CD14-positive monocyte (primary cell): ENCODE results near the gene SF3A1. TPM values are rescaled to one million over a fixed set of nuclear protein-coding genes. Genes with fewer than 3 reads are reported as not detected.

Experiments used
- DNase-seq, 3 donors: peaks; one replicate each; pipeline ENCODE4 v3.0.0-alpha.2; 2011 to 2022
- H2AFZ ChIP-seq: 2 replicates; pipeline ENCODE4 v1.6.0; 2012; ENCODE audit warnings: mild to moderate bottlenecking, low read depth, low read length, inconsistent platforms; ENCODE audit not compliant: insufficient read depth, poor library complexity, severe bottlenecking
- H3K27ac ChIP-seq, 2 donors: 1 replicate in 1 of 2; 2 replicates in 1 of 2; pipeline ENCODE4 v1.5.1; 2012 to 2013; ENCODE audit warnings: low read length in 2 of 2, control low read depth in 1 of 2, inconsistent platforms in 1 of 2, low read depth in 1 of 2, mild to moderate bottlenecking in 1 of 2
- H3K27me3 ChIP-seq, 2 donors: one replicate each; pipeline versions ENCODE4 v1.6.0 to v1.6.1; 2011 to 2013; ENCODE audit warnings: low read length in 2 of 2; ENCODE audit not compliant: control insufficient read depth in 2 of 2, insufficient read depth in 2 of 2
- H3K36me3 ChIP-seq, 2 donors: replicated peaks in 1 of 2; 1 replicate in 1 of 2; 2 replicates in 1 of 2; pipeline versions ENCODE4 v1.5.1 to v1.6.1; 2012 to 2013; ENCODE audit warnings: low read length in 2 of 2, control low read depth in 1 of 2, inconsistent platforms in 1 of 2, mild to moderate bottlenecking in 1 of 2; ENCODE audit not compliant: insufficient read depth in 2 of 2, control insufficient read depth in 1 of 2
- H3K4me1 ChIP-seq, 2 donors: 1 replicate in 1 of 2; 2 replicates in 1 of 2; pipeline versions ENCODE4 v1.5.1 to v1.6.1; 2012 to 2013; ENCODE audit warnings: low read length in 2 of 2, control low read depth in 1 of 2, inconsistent platforms in 1 of 2, mild to moderate bottlenecking in 1 of 2, moderate library complexity in 1 of 2; ENCODE audit not compliant: insufficient read depth in 2 of 2, control insufficient read depth in 1 of 2
- H3K4me2 ChIP-seq: replicated peaks from 2 replicates; pipeline ENCODE3; 2012; ENCODE audit warnings: low read length, moderate library complexity, mild to moderate bottlenecking; ENCODE audit not compliant: poor library complexity, severe bottlenecking; ENCODE audit errors: extremely low read depth
- H3K4me3 ChIP-seq, 3 experiments: fragments of 200-600 bp in 1 of 3; sonication (generic) in 1 of 3; replicated peaks in 1 of 3; 1 replicate in 2 of 3; 2 replicates in 1 of 3; pipeline ENCODE4 v1.5.1; 2011 to 2013; ENCODE audit warnings: low read length in 3 of 3, mild to moderate bottlenecking in 3 of 3, control low read depth in 2 of 3, low read depth in 2 of 3, inconsistent platforms in 1 of 3, moderate library complexity in 1 of 3
- H3K79me2 ChIP-seq: 2 replicates; pipeline ENCODE4 v1.6.0; 2012; ENCODE audit warnings: mild to moderate bottlenecking, control low read depth, inconsistent platforms, low read length, moderate library complexity; ENCODE audit not compliant: insufficient read depth
- H3K9ac ChIP-seq: 2 replicates; pipeline ENCODE4 v1.6.0; 2017; ENCODE audit warnings: low read length, mild to moderate bottlenecking; ENCODE audit not compliant: insufficient read depth, poor library complexity, severe bottlenecking
- H3K9me3 ChIP-seq, 2 donors: replicated peaks in 1 of 2; 1 replicate in 1 of 2; 2 replicates in 1 of 2; pipeline versions ENCODE4 v1.5.1 to v1.6.1; 2012 to 2013; ENCODE audit warnings: low read length in 2 of 2, control low read depth in 1 of 2; ENCODE audit not compliant: control insufficient read depth in 1 of 2, insufficient read depth in 1 of 2
- H4K20me1 ChIP-seq: 2 replicates; pipeline ENCODE4 v1.6.0; 2012; ENCODE audit warnings: mild to moderate bottlenecking, low read length, control low read depth, moderate library complexity; ENCODE audit not compliant: insufficient read depth
- H3K27ac Mint-ChIP-seq, 7 donors: one replicate each; pipeline ENCODE4 v1.8.0; 2020; ENCODE audit warnings: mild to moderate bottlenecking in 7 of 7, mixed read lengths in 7 of 7, moderate library complexity in 6 of 7, inconsistent platforms in 2 of 7
- H3K27me3 Mint-ChIP-seq, 3 donors: one replicate each; pipeline ENCODE4 v1.8.0; 2021 to 2022; ENCODE audit warnings: low read depth in 3 of 3, mild to moderate bottlenecking in 3 of 3, mixed read lengths in 3 of 3, moderate library complexity in 3 of 3, inconsistent platforms in 1 of 3
- H3K36me3 Mint-ChIP-seq, 2 donors: one replicate each; pipeline ENCODE4 v1.8.0; 2020; ENCODE audit warnings: mixed read lengths in 2 of 2, inconsistent platforms in 1 of 2, mild to moderate bottlenecking in 1 of 2
- H3K4me1 Mint-ChIP-seq: one replicate; pipeline ENCODE4 v1.8.0; 2020; ENCODE audit warnings: mild to moderate bottlenecking, mixed read lengths
- H3K4me3 Mint-ChIP-seq, 2 donors: one replicate each; pipeline ENCODE4 v1.8.0; 2020; ENCODE audit warnings: mild to moderate bottlenecking in 2 of 2, mixed read lengths in 2 of 2, moderate library complexity in 1 of 2
- H3K9me3 Mint-ChIP-seq, 7 donors: one replicate each; pipeline ENCODE4 v1.8.0; 2020 to 2022; ENCODE audit warnings: mixed read lengths in 7 of 7, mild to moderate bottlenecking in 6 of 7, moderate library complexity in 6 of 7, inconsistent platforms in 2 of 7
- WGBS: methylation state at CpG from one replicate; pipeline ENCODE4 v1.1.5; 2013; ENCODE audit warnings: missing lambda C conversion rate; ENCODE audit not compliant: insufficient coverage; 5-methylcytosine and 5-hydroxymethylcytosine counted together
- intact Hi-C, 2 donors: fragments of 100-400 bp; cut with micrococcal nuclease; formaldehyde crosslinking; loops; one replicate each; pipeline versions ENCODE4 v1.15.0 to v1.15.1; 2023
- polyA plus RNA-seq, 3 donors: library from polyadenylated mRNA; depleted of rRNA in 1 of 3; unstranded in 2 of 3; stranded (reverse) in 1 of 3; fragments of 300-500 nt in 2 of 3; fragments of >200 nt in 1 of 3; fragmentation: Illumina TruSeq in 2 of 3; gene quantifications; 1 replicate in 2 of 3; 2 replicates in 1 of 3; pipeline ENCODE4 v1.2.3, GENCODE V29; 2012 to 2021
- TF ChIP-seq, protein P1 (sequence below): fragments of 200-600 bp; IDR thresholded peaks from one replicate; pipeline ENCODE4 v1.8.0; 2022; ENCODE audit warnings: antibody characterized with exemption, mild to moderate bottlenecking

SF3A1 gene
- polyA plus RNA-seq, 3 donors: 34.7 to 102 (median 52.1) TPM

DNA sequence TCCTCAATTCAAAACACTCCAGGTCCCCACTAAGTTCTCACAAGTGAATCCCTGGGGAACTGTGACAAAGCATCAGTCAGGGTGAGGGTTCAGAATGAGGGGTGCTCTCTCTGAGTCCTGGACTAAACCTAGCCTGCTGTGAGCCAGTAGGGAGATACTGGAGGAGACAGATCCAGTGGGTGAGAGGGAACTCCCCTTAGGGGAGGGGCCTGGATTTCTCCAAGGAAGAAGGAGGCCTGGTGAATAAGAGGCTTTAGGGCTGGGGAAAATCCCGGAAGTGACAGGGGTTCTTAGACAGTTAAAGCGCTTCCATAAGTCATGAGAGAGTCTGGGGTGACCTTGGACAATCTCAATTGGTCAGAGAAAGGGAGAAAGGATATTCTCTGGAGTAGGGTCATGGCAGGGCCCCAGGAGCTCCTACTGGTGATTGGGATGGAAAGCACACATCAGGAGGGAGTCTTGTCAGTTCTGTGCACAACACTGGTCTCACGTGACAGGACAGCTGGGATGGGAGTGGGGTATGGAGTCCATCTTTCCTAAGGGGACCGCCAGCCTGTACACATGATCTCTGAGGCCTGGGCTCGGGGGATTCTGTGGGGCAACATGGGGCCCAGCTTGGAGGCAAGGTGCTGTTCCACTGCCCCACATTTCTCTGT, 31.5 kb downstream of the SF3A1 start:
- Mint-ChIP-seq H3K4me1 (peaks cover 62% of the 10 kb centered on the region), H3K4me3 (peak overlapping the region; percentile 88 to 91), H3K9me3 (no peaks in the 10 kb centered on the region), H3K27me3 (no peaks in the 10 kb centered on the region), H3K27ac (peak overlapping the region; percentile 0 to 90 (median 80)), H3K36me3 (peaks cover 26 to 36% of the 10 kb centered on the region in 2 donors)
- 89% methylated on average over 5 of the region's 5 CpGs for WGBS
- Histone ChIP-seq H3K4me2 (peak overlapping the region; percentile 79), H3K36me3 (peaks cover 6 to 22% of the 10 kb centered on the region in 2 donors), H3K4me1 (peaks cover 45 to 64% of the 10 kb centered on the region in 2 donors), H3K79me2 (peaks cover 55% of the 10 kb centered on the region), H3K9me3 (no peaks in the 10 kb centered on the region), H3K4me3 (peak overlapping the region; percentile 60 to 88 (median 86)), H3K9ac (peak overlapping the region; percentile 70), H3K27ac (peak overlapping the region in 1 of 2 donors; percentile 77), H2AFZ (no peak overlapping the region), H4K20me1 (peaks cover 10% of the 10 kb centered on the region), H3K27me3 (no peaks in the 10 kb centered on the region)
- DNase-seq: peak in 1 of 3 donors; percentile 78
- TF ChIP-seq, protein P1, sequence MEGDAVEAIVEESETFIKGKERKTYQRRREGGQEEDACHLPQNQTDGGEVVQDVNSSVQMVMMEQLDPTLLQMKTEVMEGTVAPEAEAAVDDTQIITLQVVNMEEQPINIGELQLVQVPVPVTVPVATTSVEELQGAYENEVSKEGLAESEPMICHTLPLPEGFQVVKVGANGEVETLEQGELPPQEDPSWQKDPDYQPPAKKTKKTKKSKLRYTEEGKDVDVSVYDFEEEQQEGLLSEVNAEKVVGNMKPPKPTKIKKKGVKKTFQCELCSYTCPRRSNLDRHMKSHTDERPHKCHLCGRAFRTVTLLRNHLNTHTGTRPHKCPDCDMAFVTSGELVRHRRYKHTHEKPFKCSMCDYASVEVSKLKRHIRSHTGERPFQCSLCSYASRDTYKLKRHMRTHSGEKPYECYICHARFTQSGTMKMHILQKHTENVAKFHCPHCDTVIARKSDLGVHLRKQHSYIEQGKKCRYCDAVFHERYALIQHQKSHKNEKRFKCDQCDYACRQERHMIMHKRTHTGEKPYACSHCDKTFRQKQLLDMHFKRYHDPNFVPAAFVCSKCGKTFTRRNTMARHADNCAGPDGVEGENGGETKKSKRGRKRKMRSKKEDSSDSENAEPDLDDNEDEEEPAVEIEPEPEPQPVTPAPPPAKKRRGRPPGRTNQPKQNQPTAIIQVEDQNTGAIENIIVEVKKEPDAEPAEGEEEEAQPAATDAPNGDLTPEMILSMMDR: no peak
- intact Hi-C loops: loop anchor here (2.0 to 5.0 kb wide), 3 partner anchors 14 to 38 kb away; partner anchors contain the start of gene CASTOR1 (in 1 of the 2)

DNA sequence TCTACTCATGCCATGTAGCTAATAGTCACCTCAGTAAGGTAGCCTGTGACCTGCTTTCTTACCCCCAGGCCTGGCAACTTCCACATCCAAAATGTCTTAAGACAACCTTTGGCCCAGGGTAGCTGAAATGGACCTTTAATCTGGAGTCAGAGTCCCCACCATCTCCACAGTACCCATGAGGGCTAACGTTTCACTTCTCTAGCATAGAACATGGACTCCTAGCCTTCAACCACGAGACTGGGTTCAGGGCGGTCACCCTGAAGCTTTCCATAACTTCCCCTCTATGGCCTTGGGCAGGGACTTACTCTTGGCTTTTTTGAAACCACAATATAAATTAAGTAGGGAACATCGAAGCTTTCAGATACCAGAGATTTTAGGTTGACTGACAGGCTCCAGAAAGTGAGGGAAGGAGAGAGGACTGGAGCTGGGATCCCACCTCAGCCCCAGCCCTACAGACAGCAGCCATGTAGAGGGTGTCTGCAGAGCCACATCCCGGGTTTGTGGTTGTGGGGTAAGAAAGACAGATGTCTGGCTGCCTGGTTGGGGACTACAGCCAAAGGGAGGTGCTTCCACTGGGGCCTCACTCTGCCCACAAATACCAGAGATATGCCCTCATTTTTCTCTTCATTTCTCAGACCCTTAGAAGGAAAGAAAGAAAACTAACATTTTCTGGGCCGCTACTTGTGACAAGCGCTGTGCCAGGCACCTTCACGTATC, 32.5 kb downstream of the SF3A1 start:
- peaks cover 55% of the 10 kb centered on the region for H3K79me2 ChIP-seq
- no peaks in the 10 kb centered on the region for H3K27me3 Mint-ChIP-seq
- H3K36me3 Mint-ChIP-seq: peaks cover 28 to 34% of the 10 kb centered on the region in 2 donors
- peak overlapping the region; percentile 88 to 91 for H3K4me3 Mint-ChIP-seq
- peaks cover 55 to 75% of the 10 kb centered on the region in 2 donors for H3K4me1 ChIP-seq
- peak overlapping the region; percentile 79 for H3K4me2 ChIP-seq
- peak overlapping the region in 2 of 3 experiments; percentile 86 to 88 for H3K4me3 ChIP-seq
- peak; percentile 44 to 58 (median 57) for DNase-seq
- H4K20me1 ChIP-seq: peaks cover 18% of the 10 kb centered on the region
- intact Hi-C loops: loop anchor here in 1 of 2 donors (2.0 kb wide), 1 partner anchor 13 kb away; no protein-coding TSS in a partner anchor
- TF ChIP-seq, protein P1: no peak
- H3K36me3 ChIP-seq: peaks cover 6 to 22% of the 10 kb centered on the region in 2 donors
- H3K9me3 ChIP-seq: no peaks in the 10 kb centered on the region
- no peaks in the 10 kb centered on the region for H3K27me3 ChIP-seq
- peak overlapping the region; percentile 80 to 90 (median 87) for H3K27ac Mint-ChIP-seq
- no CpG with 5 or more reads among the region's 8 CpGs for WGBS
- no peaks in the 10 kb centered on the region for H3K9me3 Mint-ChIP-seq
- H3K9ac ChIP-seq: no peak overlapping the region
- H2AFZ ChIP-seq: peak overlapping the region; percentile 27
- peaks cover 73% of the 10 kb centered on the region for H3K4me1 Mint-ChIP-seq
- H3K27ac ChIP-seq: peak overlapping the region; percentile 34 to 77
